GM19099 (cell line): ENCODE data around the gene PDXP.

Source experiments
- POLR2A ChIP-seq: IDR thresholded peaks from 3 replicates; pipeline ENCODE4 v1.6.1; 2011; ENCODE audit warnings: low read depth; ENCODE audit not compliant: insufficient read length; ENCODE audit errors: extremely low read depth

PDXP gene

DNA sequence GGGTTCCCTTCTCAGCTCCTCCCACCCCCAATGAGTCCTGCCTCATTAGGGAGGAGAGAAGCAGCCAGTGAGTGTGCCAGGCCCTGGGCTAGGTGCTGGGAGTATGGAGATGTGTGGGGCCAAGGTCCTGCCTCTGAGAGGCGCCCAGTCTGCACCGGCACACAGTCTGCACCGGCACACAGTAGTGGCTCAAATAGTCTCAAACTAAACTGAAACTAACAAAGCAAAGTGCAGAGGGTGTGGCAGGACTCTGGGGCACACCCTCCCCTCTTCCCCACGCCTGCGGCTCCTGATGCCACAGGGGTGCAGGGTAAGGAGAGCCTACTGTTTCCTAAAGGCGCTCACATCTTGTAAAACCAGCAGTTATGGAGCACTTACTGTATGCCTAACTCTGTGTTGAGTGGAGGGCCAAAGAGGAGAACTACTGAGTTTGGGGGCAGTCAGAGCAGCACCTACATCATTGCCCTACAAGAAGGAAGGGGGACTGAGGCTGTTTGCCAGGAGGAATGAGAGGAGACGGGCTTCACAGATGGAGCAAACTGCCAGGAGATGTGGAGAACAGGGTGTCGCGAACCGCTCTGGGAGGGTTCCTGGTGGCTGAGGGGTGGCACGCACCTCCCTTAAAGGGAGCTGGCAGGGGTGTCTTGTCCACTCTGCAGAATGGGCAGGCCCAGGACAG, 20.0 kb upstream of the PDXP start:
- no peak for TF ChIP-seq POLR2A

DNA sequence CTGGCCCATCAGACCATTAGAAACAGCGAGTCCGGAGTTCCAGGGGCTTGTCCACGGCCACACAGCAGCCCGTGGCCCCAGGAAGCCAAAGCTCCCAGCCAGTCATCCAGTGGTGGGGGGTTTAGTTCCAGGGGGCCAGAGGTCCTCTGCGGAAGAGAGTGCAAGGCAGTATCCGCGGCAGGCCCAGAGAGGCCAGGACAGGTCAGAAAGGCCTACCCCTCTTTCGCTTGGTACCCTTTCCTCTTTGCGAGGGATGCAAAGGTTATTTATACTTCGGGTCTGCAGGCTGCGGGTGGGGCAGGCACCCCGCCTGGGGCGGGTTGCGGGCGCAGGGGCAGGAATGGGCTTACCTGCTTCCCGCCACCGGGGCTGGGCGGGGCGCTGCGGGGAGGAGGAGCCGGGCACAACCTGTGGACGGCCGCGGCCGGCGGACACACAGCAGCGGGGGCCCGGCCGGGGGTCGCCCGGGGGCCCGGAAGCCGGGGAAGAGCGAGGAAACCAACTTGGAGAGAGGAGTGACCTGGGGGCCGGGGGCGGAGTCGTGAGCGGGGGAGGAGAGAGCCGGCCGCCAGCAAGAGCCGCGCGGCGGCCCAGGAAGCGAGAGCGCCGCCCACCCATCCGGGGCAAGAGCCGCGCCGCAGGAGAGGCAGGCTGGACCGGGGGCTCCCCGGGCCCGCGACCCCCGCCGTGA, 19.3 kb upstream of the PDXP start, which contains the start of gene SH3BP1:
SH3BP1 (plus strand) TSS at position 600 of the 691 bp plus-strand sequence. CDS start 119 bp downstream, outside the sequence.
- no peak for TF ChIP-seq POLR2A

DNA sequence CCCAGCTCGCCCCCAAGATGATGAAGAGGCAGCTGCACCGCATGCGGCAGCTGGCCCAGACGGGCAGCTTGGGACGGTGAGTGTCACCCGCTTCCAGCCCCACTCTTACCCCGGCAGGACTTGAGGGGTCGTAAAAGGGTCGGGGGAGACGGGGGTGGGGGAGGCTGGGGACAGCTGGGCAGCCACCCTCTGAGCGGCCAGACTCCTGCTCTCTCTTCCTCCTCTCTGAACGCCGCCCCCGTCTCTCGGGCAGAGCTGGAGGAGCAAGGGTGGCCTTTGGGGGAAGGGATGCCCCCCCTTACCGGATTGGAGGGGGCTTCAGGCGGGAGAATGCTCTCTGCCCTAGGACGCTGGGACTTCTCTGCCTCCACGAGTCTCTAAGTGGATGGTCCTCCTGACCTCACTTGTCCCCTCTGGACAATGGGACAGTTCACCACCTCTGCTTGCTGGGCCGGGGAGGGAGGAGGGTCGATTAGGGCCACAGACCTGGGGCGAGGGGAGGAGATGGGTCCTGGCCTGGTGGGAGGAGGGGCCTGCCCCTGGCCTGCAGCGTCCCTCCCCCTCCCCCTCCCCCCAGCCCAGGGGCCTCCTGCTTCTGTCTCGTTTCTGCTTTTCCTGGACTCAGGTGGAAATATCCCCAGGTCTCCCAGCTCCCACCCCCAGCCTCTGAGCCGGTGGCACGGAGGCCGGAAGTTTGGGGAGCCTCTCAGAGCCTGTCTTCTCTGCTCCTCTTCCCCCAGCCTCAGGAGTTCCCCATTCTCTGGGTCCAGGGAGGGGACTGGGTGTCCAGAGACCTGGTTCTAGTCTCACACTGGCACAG, 18.5 kb upstream of the PDXP start:
- no peak for TF ChIP-seq POLR2A

DNA sequence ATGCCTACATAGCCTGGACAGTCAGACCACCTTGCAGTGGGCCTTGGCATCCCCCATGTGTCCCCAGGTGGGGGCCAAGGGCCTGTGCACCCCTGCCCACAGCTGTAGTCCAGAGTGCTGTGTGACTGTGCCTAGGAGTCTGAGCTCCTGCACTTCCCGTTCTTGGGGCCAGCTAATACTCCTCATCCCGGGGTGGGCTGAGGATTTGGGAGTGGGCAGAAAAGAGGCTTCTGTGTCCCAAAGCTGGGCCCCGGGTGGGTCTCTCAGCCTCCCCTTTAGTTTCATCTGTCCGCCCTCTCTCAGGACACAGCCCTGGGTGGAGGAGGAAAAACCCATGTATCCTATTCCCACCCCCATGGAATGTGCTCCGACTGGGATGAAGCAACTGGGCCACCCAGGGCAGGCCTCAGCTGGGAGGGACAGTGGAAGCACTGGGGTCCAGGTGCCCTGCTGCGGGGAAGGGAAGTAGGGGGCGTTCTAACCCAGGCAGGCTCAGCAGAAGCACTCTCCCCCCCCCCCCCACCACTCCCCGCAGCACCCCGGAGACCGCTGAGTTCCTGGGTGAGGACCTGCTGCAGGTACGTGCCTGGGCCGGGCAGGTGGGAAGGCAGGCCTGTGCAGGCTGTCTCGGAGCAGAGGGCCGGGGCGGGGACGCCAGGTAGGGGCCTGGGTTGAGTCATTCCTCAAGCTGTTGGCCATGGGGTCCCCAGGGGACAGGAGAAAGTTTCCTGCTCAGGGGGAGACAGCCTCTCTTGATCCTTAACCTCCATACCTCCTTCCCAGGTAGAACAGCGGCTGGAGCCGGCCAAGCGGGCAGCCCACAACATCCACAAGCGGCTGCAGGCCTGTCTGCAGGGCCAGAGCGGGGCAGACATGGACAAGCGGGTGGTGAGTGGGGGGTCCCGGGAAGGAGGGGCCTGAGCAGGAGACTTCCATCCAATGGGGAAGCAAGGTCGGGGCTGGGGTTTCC, 17.6 kb upstream of the PDXP start:
- no peak for TF ChIP-seq POLR2A

DNA sequence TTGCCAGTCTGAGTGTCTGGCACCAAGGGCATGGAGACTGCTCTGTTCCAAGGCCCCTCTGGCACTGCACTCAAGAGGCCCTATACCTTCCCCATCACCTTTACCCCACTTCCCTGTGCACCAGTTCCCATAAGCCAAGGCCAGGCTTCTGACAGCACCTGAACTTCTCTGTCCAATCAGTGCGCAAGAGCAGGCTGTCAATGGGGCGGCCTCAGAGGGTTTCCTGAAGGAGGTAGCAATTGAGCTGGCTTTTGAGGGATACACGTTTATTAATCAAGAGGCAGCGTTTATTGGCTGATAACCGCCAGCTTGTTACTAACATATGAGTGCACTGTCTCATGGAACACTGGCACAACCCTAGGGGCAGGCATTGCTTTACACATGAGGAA, 17.0 kb upstream of the PDXP start:
- TF ChIP-seq POLR2A, result no peak

DNA sequence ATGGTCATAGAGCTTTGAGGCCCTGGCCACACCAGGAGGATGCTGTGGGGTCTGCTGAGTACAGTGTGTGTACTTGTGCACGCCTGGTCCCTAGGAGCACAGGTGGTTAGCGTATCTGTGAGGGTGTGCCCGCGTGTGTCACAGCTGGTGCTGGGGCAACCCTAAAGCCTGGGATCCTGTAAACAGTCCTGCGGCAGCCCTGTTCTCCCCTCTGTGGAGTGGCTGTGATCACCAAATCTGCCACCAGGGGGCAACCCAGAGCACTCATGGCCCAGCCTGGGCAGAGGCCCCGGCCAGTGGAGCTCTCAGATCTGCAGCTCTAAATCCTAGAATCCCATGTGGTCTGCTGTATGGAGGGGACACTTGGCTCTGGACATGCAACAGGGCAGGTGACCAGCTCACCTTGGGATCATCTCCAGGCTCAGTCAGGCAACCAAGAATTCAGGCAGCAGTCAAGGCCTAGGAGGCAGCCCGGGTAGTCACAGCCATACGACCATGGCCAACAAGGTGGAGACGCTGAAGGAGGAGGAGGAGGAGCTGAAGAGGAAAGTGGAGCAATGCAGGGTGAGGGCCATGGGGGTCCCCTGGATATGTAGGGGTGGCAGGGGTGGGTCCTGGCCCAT, 15.2 kb upstream of the PDXP start:
- TF ChIP-seq POLR2A, result no peak

DNA sequence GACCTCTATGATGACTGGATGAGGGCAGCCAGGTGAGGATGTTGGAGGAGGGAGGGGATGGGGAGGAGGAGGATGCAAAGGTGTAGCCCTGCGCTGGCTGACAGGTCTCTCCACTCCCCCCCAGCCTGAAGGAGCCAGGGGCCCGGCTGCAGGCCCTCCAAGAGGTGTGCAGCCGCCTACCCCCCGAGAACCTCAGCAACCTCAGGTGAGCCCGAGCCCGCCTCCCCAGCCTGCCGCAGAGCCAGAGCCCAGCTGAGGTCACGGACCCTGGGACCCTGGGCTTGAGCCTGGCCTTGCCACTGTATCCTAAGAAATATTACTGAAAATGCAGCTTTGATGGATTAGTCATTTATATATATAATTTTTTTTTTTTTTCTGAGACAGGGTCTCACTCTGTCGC, 11.2 kb upstream of the PDXP start:
- no peak for TF ChIP-seq POLR2A

DNA sequence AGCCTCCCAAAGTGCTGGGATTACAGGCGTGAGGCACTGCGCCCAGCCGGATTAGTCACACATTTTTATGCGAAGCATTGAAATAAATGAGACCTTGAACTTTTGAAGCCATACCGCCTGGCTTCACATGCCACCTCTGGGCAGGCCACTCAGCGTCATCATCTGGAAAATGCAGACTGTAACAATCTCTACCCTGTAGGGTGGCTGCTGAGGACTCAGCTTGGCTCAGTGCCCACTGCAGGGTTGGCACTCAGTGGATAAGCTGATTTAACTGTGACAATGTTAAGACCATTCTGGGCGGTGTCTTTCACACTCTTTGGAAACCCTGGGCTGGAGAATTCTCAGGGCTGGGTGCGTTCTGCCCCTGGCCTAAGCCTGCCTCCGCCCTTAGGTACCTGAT, 10.6 kb upstream of the PDXP start:
- no peak for TF ChIP-seq POLR2A

DNA sequence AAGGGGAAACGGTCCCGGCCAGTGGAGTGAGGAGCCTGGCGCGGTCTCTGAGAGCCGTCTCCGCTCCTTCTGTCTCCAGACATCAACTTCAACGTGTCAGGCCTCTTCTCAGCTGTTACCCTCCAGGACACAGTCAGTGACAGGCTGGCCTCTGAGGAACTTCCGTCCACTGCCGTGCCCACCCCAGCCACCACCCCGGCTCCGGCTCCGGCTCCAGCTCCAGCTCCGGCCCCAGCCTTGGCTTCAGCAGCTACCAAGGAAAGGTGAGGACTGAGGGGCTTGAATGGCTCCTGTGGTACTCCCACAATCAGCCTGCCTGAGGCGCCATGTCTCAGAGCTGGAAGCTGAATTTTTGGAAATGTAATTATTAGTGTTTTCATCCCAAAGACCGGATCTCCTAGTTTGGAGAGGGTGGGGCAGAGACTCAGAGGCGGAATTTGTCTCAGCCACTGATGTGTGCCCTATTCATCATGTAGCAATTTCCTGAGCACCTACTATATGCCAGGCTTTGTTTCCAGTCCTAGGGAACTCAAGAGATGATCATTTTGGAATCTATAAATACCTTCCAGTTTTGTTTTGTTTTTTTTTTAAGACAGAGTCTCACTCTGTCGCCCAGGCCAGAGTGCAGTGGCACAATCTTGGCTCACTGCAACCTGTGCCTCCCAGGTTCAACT, 7.9 kb upstream of the PDXP start:
- TF ChIP-seq POLR2A, result no peak

DNA sequence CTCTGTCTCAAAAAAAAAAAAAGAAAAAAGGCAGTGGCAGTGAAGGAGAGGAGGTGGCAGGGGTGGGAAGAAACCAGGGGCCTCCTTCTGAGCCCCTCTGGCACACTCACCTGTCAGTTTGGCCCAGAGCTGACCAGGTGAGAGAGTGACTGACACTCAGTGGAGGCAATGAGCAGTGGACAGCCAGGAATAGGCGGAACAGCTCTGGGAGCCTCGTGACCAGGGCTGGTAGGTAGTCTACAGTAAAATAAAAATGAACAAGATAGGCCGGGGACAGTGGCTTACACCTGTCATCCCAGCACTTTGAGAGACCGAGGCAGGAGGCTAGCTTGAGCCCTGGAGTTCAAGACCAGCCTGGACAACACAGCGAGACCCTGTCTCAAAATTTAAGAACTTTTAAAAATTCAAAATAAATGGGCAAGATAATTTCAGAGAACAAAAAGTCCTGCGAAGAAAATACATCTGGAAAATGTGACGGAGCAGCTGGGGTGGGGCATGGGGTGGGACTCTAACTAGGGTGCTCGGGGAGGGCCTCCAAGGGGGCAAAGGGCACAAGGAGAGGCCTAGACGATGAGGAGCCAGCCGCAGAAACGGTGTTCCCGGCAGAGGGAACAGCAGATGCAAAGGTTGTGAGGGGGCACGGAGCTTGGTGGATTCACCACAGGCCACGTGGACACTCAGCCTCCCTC, 3.8 kb upstream of the PDXP start:
- TF ChIP-seq POLR2A, result no peak

DNA sequence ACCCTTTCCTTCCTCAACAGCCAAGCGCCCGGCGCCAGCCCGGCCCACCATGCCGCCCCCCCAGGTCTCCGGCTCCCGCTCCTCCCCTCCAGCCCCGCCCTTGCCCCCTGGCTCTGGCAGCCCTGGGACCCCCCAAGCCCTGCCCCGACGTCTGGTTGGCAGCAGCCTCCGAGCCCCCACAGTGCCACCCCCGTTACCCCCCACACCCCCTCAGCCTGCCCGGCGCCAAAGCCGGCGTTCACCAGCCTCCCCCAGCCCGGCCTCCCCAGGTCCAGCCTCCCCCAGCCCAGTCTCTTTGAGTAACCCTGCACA, 3.3 kb upstream of the PDXP start:
- no peak for TF ChIP-seq POLR2A

DNA sequence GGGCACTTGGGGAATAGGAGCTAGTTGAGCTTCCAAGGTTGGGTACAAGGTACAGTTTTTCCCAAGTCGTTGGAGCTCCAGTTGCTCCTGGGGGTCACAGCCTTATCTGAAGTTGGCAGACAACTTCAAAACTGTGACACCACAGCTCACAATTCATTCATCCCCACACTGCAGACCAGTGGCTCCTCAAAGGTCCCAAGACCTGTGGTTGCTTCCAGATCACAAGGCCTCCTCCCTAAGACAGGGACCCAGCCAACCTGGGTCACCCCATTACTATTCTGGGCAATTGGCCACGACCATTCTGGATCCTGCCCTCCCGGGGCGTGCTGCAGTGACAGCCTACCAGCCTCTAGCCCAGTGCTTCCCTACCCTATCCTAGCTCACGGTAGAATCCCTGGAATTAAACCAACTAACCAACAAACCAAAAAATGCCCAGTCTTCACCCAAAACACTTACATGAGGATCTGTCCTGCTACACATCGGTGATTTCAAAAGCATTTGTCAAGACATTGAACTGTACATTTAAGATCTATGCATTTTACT, 862 bp upstream of the PDXP start:
- TF ChIP-seq POLR2A, result peak; percentile 3

DNA sequence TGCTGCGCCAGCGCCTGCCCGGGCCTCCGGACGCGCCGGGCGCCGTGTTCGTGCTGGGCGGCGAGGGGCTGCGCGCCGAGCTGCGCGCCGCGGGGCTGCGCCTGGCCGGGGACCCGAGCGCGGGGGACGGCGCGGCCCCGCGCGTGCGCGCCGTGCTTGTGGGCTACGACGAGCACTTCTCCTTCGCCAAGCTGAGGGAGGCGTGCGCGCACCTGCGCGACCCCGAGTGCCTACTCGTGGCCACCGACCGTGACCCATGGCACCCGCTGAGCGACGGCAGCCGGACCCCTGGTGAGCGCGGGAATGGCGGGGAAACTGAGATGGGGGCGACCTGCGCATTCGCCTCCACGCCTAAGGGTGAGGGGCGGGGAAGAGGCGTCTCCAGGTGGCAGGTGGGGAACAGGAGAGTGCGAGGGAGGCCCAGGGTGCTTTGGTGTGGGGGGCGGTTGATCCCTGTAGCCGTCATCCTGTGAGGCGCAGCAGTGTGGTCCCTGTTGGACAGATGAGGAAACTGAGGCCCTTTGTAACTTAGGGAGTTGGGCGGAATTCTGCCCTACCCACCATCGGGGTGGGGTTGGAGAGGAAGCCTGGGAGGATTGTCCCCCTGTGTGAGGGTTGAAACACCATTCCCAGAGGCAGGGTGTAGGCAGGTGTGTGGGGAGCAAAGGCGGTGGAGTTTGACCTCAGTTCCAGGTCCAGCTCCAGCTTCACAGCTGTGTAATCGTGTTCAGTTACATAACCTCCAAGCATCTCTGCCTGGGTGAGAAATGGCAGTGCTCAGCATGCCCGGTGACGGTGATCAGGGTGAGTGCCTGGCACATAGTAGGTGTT, 758 bp downstream of the PDXP start:
- no peak for TF ChIP-seq POLR2A
